Spleen (tissue), 7 donors: ENCODE data around the gene TMEM175.

Experiments used
- POLR2A ChIP-seq, 3 donors: fragments of 450-650 bp; IDR thresholded peaks; one replicate each; pipeline ENCODE4 v1.5.1; 2017; ENCODE audit warnings: antibody characterized with exemption in 3 of 3, mild to moderate bottlenecking in 1 of 3
- POLR2AphosphoS5 ChIP-seq, 3 donors: sonication (generic); formaldehyde crosslinking; IDR thresholded peaks; one replicate each; pipeline ENCODE4 v1.5.1; 2017; ENCODE audit warnings: antibody characterized with exemption in 3 of 3
- TF ChIP-seq, protein P1 (sequence below), 11 experiments: fragments of 200-600 bp in 7 of 11; fragments of 450-650 bp in 4 of 11; sonication (generic) in 4 of 11; IDR thresholded peaks in 8 of 11; conservative IDR thresholded peaks in 3 of 11; 1 replicate in 7 of 11; 2 replicates in 4 of 11; pipeline versions ENCODE4 v1.4.0 to v1.8.0; 2016 to 2021; ENCODE audit warnings: antibody characterized with exemption in 11 of 11, inconsistent platforms in 4 of 11, mild to moderate bottlenecking in 1 of 11
- donor health status: DM: no; HTN: no; CAD: no; lungs with moderate emphysema.
- donor health status: DM: no; HTN: no; CAD: no.
- donor health status: DM: no; HTN: no; CAD: no.

DNA sequence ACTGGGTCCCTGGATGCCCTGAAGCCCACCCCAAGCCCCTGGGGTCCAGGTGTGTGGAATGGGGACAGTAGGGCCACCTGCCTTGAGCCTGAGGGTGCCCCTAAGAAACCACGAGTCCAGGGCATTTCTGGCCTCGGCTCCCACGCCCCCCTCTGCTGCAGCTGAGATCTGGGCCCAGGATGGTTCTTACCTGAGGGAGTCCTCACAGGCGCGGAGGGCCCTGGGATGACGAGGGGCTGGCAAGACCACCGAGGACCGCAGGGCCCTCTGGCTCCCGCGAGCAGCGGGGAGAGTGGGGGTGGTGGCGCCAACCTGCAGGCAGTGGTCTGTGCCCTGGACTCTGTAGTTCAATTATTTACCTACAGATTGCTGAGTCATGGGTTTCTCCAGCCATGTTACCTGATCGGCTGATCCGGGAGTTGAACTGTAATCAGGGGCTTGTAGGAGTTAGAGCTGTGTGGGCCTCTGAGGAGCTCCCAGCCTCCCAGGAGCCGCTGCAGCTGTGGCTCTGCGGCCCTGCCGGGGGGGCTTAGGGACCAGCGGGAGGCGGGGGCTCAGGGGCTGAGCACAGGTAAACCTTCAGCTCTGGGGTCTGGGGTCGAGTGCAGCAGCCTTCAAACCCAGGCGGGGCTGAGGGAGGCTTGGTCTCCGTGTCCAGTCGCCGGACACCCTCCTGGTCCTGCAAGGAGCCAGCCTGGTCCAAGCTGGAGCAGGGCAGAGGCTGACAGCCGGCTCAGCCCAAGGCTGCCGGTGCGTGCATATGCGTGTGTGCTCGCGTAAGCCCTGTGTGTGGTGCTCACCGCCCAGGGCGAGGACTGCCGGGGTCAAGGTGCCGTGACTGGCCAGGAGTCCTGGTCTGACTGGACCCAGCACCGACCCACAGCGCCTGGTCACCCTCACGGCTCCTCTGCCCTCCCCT is 61.1 kb downstream of the TMEM175 start, which contains the start of gene SLC26A1:
- TF ChIP-seq POLR2A (IDR thresholded peaks at IDR 0.05) (no peak), POLR2AphosphoS5 (IDR thresholded peaks at IDR 0.05) (peak in 1 of 3 donors; percentile 19)
- TF ChIP-seq, protein P1, sequence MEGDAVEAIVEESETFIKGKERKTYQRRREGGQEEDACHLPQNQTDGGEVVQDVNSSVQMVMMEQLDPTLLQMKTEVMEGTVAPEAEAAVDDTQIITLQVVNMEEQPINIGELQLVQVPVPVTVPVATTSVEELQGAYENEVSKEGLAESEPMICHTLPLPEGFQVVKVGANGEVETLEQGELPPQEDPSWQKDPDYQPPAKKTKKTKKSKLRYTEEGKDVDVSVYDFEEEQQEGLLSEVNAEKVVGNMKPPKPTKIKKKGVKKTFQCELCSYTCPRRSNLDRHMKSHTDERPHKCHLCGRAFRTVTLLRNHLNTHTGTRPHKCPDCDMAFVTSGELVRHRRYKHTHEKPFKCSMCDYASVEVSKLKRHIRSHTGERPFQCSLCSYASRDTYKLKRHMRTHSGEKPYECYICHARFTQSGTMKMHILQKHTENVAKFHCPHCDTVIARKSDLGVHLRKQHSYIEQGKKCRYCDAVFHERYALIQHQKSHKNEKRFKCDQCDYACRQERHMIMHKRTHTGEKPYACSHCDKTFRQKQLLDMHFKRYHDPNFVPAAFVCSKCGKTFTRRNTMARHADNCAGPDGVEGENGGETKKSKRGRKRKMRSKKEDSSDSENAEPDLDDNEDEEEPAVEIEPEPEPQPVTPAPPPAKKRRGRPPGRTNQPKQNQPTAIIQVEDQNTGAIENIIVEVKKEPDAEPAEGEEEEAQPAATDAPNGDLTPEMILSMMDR (IDR thresholded peaks at IDR 0.05 in 8 of 11, conservative IDR thresholded peaks at IDR 0.05 in 3 of 11): no peak
